ENCODE data around the gene BLVRA. TPM values are rescaled to one million over a fixed set of nuclear protein-coding genes. Genes with fewer than 3 reads are reported as not detected.
A peak's percentile ranks its signal among the peaks of the same experiment; 100 is the strongest.
"Not testable (repeated sequence)": the region's sequence is repeated elsewhere in the genome, so short reads cannot be mapped to it uniquely, and the experiment has no call there.

BLVRA gene
- total and polyA plus RNA-seq, 4 donors: 56.0 to 117 (median 69.4) TPM

DNA sequence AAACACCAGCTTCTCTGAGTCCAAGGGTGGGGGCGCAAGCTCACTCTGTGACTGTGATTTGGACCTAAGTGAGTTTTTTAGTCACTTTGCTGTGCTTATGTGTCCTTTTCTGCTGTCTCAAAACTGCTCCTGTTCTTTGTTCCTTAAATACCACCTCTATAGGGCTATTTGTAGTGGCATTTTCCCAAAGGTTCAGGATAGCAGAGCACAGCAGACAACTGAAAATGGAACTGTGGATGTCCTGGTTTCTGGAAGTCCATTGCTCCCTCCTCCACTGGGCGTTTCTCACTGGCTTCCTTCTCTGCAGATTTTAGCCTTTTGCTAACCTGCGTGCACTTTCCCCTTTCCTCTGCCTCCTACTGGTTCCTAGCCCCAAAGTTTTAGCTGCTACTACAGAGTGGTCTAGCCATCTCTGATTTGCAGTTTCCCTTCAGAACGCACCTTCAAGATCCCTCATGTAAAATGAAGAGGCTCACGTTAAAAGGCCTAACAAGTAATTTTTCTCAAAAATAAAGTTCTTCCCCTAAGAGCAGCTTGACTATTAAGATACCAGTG is 25.6 kb downstream of the BLVRA start:
- Histone ChIP-seq H3K4me1 (ENCODE audit: control insufficient read depth in 1 of 2, insufficient read depth in 2 of 2, low read length in 2 of 2) (peaks cover 0 to 5% of the 10 kb centered on the region in 2 donors), H3K27me3 (ENCODE audit: control insufficient read depth in 1 of 2, insufficient read depth in 2 of 2, low read length in 1 of 2) (no peaks in the 10 kb centered on the region), H3K36me3 (ENCODE audit: control insufficient read depth in 1 of 2, insufficient read depth in 2 of 2, low read length in 1 of 2) (no peaks in the 10 kb centered on the region), H3K4me3 (ENCODE audit: low read length in 2 of 2) (no peak overlapping the region), H3K9me3 (ENCODE audit: control insufficient read depth, low read length) (no peaks in the 10 kb centered on the region), H3K27ac (ENCODE audit: low read depth in 1 of 2, low read length in 2 of 2) (no peak overlapping the region)
- 93 to 95% methylated on average over 5 of the region's 5 CpGs for WGBS, 2 donors
- ATAC-seq (ENCODE audit: low FRiP score) (no peak), DNase-seq (no peak)
- intact Hi-C loops (cut with DNase I): no loop called here

GRCh38 chr7:43784585-43785087 is 26.2 kb downstream of the BLVRA start:
- H3K36me3 ChIP-seq (ENCODE audit: control insufficient read depth in 1 of 2, insufficient read depth in 2 of 2, low read length in 1 of 2); DNase-seq; H3K4me3 ChIP-seq (ENCODE audit: low read length in 2 of 2); H3K27me3 ChIP-seq (ENCODE audit: control insufficient read depth in 1 of 2, insufficient read depth in 2 of 2, low read length in 1 of 2); intact Hi-C loops (cut with DNase I); H3K4me1 ChIP-seq (ENCODE audit: control insufficient read depth in 1 of 2, insufficient read depth in 2 of 2, low read length in 2 of 2); H3K9me3 ChIP-seq (ENCODE audit: control insufficient read depth, low read length); ATAC-seq (ENCODE audit: low FRiP score); H3K27ac ChIP-seq (ENCODE audit: low read depth in 1 of 2, low read length in 2 of 2): not testable (repeated sequence)
- 94 to 99% methylated on average over 8 of the region's 8 CpGs for WGBS, 2 donors

DNA sequence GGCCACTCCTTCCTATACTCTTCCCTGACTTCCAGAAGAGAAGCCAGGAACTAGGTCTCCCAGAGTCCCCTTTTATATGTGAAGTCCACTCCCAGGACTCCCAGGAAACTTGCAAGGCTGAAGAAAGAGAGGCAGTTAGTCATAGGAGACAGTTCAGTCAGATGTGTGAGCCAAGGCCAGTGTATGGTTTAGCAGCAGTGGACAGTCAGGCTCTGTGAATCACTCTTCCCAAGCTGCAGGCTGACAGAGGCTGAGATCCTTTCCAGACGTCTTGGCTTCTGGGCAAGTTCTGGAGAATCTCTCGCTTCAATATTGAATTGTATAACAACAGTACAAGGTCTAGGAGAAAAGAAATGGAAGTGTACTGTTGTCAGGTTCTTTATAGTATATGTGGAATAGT is 26.9 kb downstream of the BLVRA start:
- ATAC-seq (ENCODE audit: low FRiP score) (peak; percentile 9), DNase-seq (no peak)
- H3K4me3 ChIP-seq (ENCODE audit: low read length in 2 of 2): no peak overlapping the region
- H3K4me1 ChIP-seq (ENCODE audit: control insufficient read depth in 1 of 2, insufficient read depth in 2 of 2, low read length in 2 of 2): peaks cover 0 to 5% of the 10 kb centered on the region in 2 donors
- intact Hi-C loops (cut with DNase I): no loop called here
- 58 to 66% methylated on average over 2 of the region's 2 CpGs for WGBS, 2 donors
- no peaks in the 10 kb centered on the region for H3K9me3 ChIP-seq (ENCODE audit: control insufficient read depth, low read length)
- no peaks in the 10 kb centered on the region for H3K27me3 ChIP-seq (ENCODE audit: control insufficient read depth in 1 of 2, insufficient read depth in 2 of 2, low read length in 1 of 2)
- H3K27ac ChIP-seq (ENCODE audit: low read depth in 1 of 2, low read length in 2 of 2): no peak overlapping the region
- H3K36me3 ChIP-seq (ENCODE audit: control insufficient read depth in 1 of 2, insufficient read depth in 2 of 2, low read length in 1 of 2): no peaks in the 10 kb centered on the region

GRCh38 chr7:43787771-43788170 is 29.3 kb downstream of the BLVRA start:
- peaks cover 0 to 2% of the 10 kb centered on the region in 2 donors for H3K36me3 ChIP-seq (ENCODE audit: control insufficient read depth in 1 of 2, insufficient read depth in 2 of 2, low read length in 1 of 2)
- intact Hi-C loops (cut with DNase I): no loop called here
- DNase-seq (no peak), ATAC-seq (ENCODE audit: low FRiP score) (no peak)
- no peak overlapping the region for H3K27ac ChIP-seq (ENCODE audit: low read depth in 1 of 2, low read length in 2 of 2)
- no peaks in the 10 kb centered on the region for H3K9me3 ChIP-seq (ENCODE audit: control insufficient read depth, low read length)
- WGBS, 2 donors: 90% methylated on average over 14 of the region's 14 CpGs
- no peaks in the 10 kb centered on the region for H3K4me1 ChIP-seq (ENCODE audit: control insufficient read depth in 1 of 2, insufficient read depth in 2 of 2, low read length in 2 of 2)
- no peak overlapping the region for H3K4me3 ChIP-seq (ENCODE audit: low read length in 2 of 2)
- no peaks in the 10 kb centered on the region for H3K27me3 ChIP-seq (ENCODE audit: control insufficient read depth in 1 of 2, insufficient read depth in 2 of 2, low read length in 1 of 2)

DNA sequence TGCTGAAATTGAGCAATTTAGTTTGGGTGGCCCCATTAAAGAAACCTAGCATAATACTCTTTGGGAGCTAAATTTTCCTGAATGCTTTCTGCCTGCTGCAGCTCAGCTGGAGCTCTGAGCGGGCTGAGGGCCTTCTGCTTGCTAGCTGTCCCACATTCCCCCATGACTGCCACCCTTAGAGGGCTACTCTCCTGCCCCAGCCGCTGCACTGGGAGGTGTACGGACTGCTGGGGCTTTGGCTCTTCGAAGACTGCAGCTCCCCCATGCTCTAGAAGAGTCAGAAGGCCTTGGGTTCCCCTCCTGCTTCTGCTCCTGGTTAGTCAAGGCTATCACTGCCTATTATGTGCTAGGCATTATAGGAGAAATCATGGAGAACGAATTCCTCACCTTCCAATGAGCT is 31.5 kb downstream of the BLVRA start:
- 96 to 99% methylated on average over 5 of the region's 5 CpGs for WGBS, 2 donors
- Histone ChIP-seq H3K27ac (ENCODE audit: low read depth in 1 of 2, low read length in 2 of 2) (no peak overlapping the region), H3K9me3 (ENCODE audit: control insufficient read depth, low read length) (no peaks in the 10 kb centered on the region), H3K27me3 (ENCODE audit: control insufficient read depth in 1 of 2, insufficient read depth in 2 of 2, low read length in 1 of 2) (no peaks in the 10 kb centered on the region), H3K36me3 (ENCODE audit: control insufficient read depth in 1 of 2, insufficient read depth in 2 of 2, low read length in 1 of 2) (peaks cover 0 to 2% of the 10 kb centered on the region in 2 donors), H3K4me3 (ENCODE audit: low read length in 2 of 2) (no peak overlapping the region), H3K4me1 (ENCODE audit: control insufficient read depth in 1 of 2, insufficient read depth in 2 of 2, low read length in 2 of 2) (no peaks in the 10 kb centered on the region)
- intact Hi-C loops (cut with DNase I): no loop called here
- ATAC-seq (ENCODE audit: low FRiP score) (no peak), DNase-seq (no peak)

- intact Hi-C loops (cut with DNase I): no loop called here
- H3K27me3 ChIP-seq (ENCODE audit: control insufficient read depth in 1 of 2, insufficient read depth in 2 of 2, low read length in 1 of 2): no peaks in the 10 kb centered on the region
- no peaks in the 10 kb centered on the region for H3K9me3 ChIP-seq (ENCODE audit: control insufficient read depth, low read length)
- no peaks in the 10 kb centered on the region for H3K4me1 ChIP-seq (ENCODE audit: control insufficient read depth in 1 of 2, insufficient read depth in 2 of 2, low read length in 2 of 2)
- ATAC-seq (ENCODE audit: low FRiP score) (no peak), DNase-seq (no peak)
- no peak overlapping the region for H3K4me3 ChIP-seq (ENCODE audit: low read length in 2 of 2)
- WGBS, 2 donors: 67 to 76% methylated on average over 5 of the region's 5 CpGs
- H3K36me3 ChIP-seq (ENCODE audit: control insufficient read depth in 1 of 2, insufficient read depth in 2 of 2, low read length in 1 of 2): peaks cover 0 to 2% of the 10 kb centered on the region in 2 donors
- no peak overlapping the region for H3K27ac ChIP-seq (ENCODE audit: low read depth in 1 of 2, low read length in 2 of 2)
Measured at GRCh38 chr7:43790834-43791233, 32.4 kb downstream of the BLVRA start.

- Histone ChIP-seq H3K27ac (ENCODE audit: low read depth in 1 of 2, low read length in 2 of 2) (no peak overlapping the region), H3K9me3 (ENCODE audit: control insufficient read depth, low read length) (no peaks in the 10 kb centered on the region), H3K4me3 (ENCODE audit: low read length in 2 of 2) (no peak overlapping the region), H3K27me3 (ENCODE audit: control insufficient read depth in 1 of 2, insufficient read depth in 2 of 2, low read length in 1 of 2) (no peaks in the 10 kb centered on the region), H3K36me3 (ENCODE audit: control insufficient read depth in 1 of 2, insufficient read depth in 2 of 2, low read length in 1 of 2) (peaks cover 0 to 2% of the 10 kb centered on the region in 2 donors), H3K4me1 (ENCODE audit: control insufficient read depth in 1 of 2, insufficient read depth in 2 of 2, low read length in 2 of 2) (no peaks in the 10 kb centered on the region)
- ATAC-seq (ENCODE audit: low FRiP score) (no peak), DNase-seq (no peak)
- WGBS, 2 donors: 48 to 59% methylated on average over 4 of the region's 4 CpGs
- intact Hi-C loops (cut with DNase I): no loop called here
Measured at GRCh38 chr7:43791665-43792064, 33.2 kb downstream of the BLVRA start.

GRCh38 chr7:43792471-43793150 is 34.1 kb downstream of the BLVRA start:
- WGBS, 2 donors: 88 to 92% methylated on average over 6 of the region's 6 CpGs
- Histone ChIP-seq H3K36me3 (ENCODE audit: control insufficient read depth in 1 of 2, insufficient read depth in 2 of 2, low read length in 1 of 2) (peaks cover 0 to 2% of the 10 kb centered on the region in 2 donors), H3K4me1 (ENCODE audit: control insufficient read depth in 1 of 2, insufficient read depth in 2 of 2, low read length in 2 of 2) (no peaks in the 10 kb centered on the region), H3K9me3 (ENCODE audit: control insufficient read depth, low read length) (no peaks in the 10 kb centered on the region), H3K27ac (ENCODE audit: low read depth in 1 of 2, low read length in 2 of 2) (no peak overlapping the region), H3K4me3 (ENCODE audit: low read length in 2 of 2) (no peak overlapping the region), H3K27me3 (ENCODE audit: control insufficient read depth in 1 of 2, insufficient read depth in 2 of 2, low read length in 1 of 2) (no peaks in the 10 kb centered on the region)
- no peak for ATAC-seq (ENCODE audit: low FRiP score)
- intact Hi-C loops (cut with DNase I): no loop called here
- DNase-seq: no peak

DNA sequence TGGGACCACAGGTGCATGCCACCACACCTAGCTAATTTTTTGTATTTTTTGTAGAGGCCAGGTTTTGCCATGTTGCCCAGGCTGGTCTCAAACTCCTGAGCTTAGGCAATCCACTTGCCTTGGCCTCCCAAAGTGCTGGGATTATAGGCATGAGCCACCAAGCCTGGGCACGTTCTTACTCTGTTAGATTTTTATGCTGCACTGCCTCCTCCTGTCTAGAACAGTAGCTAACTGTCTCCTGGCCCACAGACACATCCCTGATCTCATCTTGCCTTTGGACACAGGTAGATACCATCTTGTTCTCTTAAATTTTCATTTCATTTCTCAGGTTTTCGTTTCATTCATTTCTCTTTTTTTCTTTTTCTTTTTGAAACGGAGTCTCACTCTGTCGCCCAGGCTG is 41.1 kb downstream of the BLVRA start:
- Histone ChIP-seq H3K36me3 (ENCODE audit: control insufficient read depth in 1 of 2, insufficient read depth in 2 of 2, low read length in 1 of 2) (peaks cover 3 to 11% of the 10 kb centered on the region in 2 donors), H3K4me3 (ENCODE audit: low read length in 2 of 2) (no peak overlapping the region), H3K27ac (ENCODE audit: low read depth in 1 of 2, low read length in 2 of 2) (no peak overlapping the region), H3K4me1 (ENCODE audit: control insufficient read depth in 1 of 2, insufficient read depth in 2 of 2, low read length in 2 of 2) (no peaks in the 10 kb centered on the region), H3K9me3 (ENCODE audit: control insufficient read depth, low read length) (no peaks in the 10 kb centered on the region), H3K27me3 (ENCODE audit: control insufficient read depth in 1 of 2, insufficient read depth in 2 of 2, low read length in 1 of 2) (no peaks in the 10 kb centered on the region)
- no peak for DNase-seq
- ATAC-seq (ENCODE audit: low FRiP score): no peak
- intact Hi-C loops (cut with DNase I): no loop called here
- 86% methylated on average over 4 of the region's 4 CpGs for WGBS, 2 donors

All from aorta (tissue), 5 donors.